A204.1 (cell line): ENCODE results near the gene KRAS.
"Not testable (repeated sequence)": the region's sequence is repeated elsewhere in the genome, so short reads cannot be mapped to it uniquely, and the experiment has no call there.

Experiments used
- FAIRE-seq: peaks from 2 replicates; lab custom pipeline; 2012; peaks lifted over from hg19 to GRCh38; lab: Jason Lieb, UNC

Gene KRAS

DNA sequence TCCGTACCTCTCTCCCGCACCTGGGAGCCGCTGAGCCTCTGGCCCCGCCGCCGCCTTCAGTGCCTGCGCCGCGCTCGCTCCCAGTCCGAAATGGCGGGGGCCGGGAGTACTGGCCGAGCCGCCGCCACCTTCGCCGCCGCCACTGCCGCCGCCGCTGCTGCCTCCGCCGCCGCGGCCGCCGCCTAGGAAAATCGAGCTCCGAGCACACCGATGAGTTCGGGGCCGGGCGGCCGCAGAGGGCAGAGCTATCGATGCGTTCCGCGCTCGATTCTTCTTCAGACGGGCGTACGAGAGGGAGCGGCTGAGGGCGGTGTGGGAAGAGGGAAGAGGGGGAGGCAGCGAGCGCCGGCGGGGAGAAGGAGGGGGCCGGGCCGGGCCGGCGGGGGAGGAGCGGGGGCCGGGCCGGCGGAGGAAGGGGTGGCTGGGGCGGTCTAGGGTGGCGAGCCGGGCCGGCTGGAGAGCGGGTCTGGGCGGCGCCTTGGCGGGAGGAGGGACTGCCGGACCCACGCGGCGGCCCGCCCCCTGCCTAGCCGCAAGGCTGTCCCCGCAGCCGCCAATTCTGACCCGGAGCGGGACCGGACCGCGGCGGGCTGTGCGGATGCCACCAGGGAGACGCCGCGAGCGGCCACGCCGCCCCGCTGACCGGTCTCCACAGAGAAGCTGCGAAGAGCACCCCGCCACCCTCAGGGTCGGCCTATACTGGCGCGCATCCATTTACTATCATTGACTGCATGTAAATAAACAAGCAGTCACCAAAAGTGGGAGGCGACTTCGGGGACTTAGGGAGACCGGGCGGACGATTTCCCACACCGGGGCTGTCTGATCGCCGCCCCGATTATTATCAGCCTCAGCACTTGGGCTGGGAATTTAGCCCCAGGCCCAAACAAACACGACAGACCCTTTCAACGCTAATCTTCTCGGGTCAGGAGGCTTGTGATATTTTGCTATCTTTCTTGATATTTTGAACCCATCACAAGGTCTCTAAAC is at the start of gene KRAS:
KRAS (minus strand) TSS at position 186 of the 987 bp plus-strand sequence.
- FAIRE-seq = no peak

DNA sequence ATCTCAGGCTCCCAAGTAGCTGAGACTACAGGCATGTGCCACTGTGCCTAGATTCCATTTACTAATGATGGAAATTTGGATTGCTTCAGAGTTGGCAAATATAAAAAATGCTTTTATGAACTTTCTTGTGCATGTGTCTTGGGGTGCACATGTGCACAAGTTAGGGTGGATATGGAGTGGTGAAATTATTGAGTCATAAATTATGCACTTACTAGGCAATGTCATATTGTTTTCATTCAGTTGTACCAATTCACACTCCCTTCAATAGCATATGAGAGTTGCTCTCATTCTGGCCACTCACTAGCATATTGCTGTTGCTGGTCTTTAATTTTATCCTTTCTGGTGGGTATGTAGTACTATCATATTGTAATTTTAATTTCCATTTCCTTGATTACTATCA is 45.7 kb upstream of the KRAS start:
- FAIRE-seq = no peak

DNA sequence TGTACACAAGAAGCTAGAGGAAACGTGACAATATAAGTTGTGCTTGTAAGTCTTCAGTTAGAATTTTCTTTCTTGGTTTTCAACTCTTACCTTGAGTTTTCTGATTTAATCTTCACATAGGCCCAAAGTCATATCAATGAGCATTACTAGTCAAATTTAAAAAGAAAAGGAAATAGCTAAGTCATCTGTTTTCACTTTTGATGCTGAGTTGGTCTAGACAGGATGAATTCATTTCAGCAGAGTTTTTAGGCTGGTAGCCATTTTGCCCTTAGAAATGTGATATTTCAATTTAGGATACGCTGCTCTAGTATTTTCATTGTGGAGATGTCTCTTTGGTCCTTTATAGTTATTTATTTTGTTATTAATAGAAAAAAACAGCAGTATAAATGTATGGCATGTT is 44.6 kb upstream of the KRAS start:
- FAIRE-seq = no peak

DNA sequence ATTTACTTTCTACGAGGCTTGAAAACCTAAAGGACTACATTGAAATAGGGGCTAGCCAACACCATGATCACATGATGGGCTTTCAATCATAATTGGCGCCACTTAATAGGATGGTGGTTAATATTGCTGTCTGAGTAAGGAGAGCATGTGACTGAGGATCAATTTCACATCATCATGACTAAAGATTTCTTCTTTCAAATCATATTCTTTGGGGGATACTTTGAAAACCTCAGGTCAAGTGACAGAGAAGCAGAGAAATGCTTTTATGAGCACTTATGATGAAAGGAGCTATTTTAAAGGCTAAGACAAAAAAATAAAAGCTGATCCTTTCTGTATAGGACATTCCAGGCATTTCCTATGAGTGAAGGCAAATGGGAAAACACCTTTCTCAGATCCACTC is 42.9 kb upstream of the KRAS start:
- no peak for FAIRE-seq

DNA sequence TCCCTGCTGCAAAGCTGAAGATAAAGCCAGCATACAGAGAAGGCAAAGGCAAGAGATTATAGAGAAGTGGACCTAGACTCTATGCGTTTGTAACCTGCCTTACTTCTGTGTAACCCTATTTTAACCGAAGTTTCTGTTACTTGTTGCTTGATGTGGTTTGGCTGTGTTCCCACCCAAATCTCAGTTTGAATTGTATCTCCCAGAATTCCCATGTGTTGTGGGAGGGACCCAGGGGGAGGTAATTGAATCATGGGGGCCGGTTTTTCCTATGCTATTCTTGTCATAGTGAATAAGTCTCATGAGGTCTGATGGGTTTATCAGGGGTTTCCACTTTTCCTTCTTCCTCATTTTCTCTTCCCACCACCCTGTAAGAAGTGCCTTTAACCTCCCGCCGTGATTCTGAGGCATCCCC is 42.1 kb upstream of the KRAS start:
- FAIRE-seq = not testable (repeated sequence)

DNA sequence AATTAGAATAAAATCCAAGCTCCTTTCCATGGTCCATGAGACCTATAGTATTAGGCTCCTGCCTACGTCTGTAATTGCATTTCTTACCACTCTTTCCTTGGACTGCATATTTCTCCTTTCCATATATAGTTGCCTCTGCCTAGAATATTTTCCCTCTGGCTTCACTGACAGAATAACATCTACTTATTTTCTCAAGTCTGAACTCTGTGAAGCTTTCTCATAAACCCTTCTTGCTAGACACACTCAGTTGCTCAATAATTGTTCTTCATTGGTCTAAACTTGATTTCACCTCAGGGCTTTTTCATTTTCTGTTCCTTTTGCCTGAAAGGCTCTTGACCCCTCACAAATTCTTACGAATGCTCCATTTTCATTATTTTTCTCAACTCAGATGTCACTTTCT is 36.9 kb upstream of the KRAS start:
- no peak for FAIRE-seq

DNA sequence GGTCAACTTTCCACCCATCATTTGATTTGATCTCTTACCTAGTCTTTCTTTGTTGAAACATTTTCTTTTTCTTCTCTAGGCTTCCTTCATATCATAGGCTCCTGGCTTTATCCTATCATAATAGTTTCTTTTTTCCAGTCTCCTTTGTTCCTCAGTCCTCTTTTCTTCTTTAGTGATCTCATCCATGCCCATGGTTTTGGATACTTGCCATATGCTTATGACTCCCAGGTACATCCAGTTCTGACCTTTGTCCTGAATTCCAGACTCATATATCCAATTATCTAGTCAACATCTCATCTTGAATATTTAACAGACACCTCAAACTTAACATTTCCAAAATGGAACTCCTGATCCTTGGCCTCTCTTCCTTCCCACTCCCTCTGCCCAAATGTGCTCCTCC is 36.1 kb upstream of the KRAS start:
- FAIRE-seq = no peak

DNA sequence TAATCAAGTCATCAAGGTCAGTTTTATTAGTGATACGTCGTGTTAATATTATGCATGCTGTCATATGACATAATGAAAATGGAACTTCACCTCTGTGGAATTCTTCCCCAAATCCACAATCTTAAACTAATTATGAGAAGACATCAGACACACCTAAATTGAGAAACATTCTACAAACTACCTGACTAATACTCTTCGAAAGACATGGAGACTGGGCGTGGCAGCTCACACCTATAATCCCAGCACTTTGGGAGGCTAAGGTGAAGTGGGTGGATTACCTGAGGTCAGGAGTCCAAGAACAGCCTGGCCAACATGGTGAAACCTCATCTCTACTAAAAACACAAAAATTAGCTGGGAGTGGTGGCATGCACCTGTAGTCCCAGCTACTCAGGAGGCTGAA is 33.3 kb upstream of the KRAS start:
- FAIRE-seq = no peak

DNA sequence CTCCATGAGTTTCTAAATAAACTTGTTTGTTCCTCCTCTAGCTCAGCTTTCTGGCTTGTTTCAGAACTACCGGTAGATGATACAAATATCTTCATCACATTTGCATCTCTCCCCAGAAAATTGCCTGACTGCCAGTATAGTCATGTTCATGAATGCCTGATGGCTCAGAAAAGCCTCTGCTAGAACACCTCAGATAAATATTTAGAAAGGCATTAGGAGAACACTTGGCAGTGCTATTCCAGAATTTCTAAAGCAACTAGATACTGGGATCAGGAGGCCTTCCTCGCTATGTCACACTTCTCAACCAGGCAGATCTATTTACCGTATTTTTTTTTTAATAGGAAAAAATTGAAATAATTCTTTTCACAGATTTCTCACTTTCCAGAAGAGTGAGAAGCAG is 32.3 kb upstream of the KRAS start:
- no peak for FAIRE-seq

DNA sequence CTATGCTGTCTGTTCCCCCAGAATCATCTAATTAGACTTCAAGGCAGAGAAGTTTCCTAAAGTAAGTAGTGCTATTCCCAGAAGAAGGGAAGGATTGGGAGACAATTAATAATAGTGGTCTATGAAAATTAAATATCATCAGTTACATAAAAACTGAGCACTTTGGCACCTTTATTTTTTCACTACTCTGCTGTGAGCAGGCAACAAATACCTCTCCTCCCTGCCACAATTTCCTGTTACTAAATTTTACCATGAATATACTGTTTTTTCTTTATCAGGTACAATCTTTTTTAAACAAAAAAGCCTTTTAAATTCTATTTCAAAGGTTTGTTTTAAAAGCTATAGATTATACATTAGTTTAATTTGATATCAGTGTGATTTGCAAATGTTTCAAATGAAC is 29.4 kb upstream of the KRAS start:
- FAIRE-seq = no peak

DNA sequence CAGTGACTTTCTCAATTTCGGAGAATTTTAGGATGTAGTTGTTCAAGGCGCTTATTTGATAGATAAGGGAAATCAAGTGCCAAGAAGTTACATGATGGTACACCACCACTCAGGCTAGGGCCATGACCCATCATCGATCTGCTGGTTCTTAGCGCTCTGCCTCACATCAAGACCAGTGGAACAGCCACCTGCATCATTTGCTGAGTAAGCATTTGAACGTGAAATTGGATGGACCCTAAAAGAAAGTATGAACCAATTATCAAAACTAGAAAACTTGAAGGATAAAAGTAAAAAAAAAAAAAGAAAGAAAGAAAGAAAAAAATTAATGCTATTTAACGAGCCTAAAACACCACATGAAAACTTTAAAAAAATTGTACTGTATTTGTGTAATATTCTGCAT is 27.5 kb upstream of the KRAS start:
- no peak for FAIRE-seq

DNA sequence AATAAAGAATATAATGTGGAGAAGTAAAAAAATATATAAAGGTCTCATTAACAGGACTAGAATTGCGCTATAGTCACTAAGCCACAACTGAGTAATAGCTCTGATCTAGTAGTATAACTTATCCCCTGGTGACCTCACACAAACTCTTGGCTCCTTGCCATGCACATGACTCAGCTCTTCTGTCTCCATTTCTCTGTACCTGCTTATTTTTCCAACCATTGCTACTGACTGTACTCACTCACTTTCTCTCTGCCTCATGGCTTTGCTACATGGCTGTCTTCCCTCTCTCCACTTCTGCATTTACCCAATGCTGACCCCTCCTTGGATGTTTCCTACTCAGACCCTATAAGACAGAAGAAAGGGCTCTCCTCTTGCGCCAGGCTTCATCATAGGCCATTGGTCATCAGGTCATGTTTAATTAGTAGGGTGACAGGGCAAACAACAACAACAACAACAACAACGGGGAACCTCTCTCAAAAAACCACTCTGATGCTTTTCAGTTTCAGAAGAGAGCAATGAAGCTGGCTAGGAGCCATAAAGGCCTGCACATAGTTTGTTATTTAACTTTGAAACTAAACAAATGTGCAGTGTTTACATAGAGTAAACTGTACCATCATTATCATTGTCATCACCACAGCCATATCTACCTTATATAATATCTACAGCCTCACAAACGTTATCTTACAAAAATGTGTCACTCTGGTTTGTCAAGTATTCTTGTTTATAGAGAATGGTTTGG is 25.6 kb upstream of the KRAS start:
- FAIRE-seq = no peak

DNA sequence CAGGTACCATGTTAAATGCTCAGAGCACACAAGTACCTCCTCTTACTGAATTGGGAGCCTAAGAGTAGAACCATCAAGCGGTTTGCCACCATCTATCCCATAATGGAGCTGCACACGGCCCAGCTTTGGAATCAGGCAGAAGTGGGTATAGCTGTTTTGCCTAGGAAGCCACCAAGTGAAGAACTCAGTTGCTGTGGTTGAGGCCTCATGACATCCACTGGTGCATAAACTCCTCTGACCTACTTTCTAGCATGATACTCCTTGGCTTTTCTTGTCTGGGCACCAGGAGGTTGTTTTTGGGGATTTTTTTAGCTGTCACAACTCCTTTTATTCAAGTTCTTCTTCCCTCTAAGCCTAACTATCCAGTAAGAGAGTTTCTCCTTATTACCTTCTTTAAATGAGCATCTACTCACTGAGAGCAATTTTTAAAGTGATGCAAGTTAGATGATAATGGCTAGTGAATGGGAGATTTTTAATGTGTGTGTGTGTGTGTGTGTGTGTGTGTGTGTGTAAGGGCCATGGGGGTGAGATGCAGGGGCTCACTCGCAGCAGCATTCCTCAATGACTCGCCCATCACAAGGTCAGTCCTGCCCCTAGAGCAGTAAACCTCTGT is 20.9 kb upstream of the KRAS start:
- FAIRE-seq = no peak

DNA sequence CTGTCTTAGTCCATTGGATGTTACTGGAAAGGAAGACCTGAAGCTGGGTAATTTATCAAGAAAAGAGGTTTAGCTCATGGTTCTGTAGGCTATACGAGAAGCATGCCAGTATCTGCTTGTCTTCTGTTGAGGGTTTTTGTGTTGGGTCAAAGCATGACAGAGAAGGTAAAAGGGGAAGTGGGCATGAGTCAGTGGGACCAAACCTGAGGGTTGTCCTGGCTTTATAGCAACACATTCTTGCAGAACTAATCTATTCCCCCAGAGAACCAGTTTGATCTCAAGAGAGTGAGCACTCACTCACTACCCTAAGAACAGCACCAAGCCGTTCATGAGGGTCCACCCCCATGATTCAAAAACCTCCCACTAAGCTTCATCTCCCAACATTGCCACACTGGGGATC is 19.0 kb upstream of the KRAS start:
- no peak for FAIRE-seq

DNA sequence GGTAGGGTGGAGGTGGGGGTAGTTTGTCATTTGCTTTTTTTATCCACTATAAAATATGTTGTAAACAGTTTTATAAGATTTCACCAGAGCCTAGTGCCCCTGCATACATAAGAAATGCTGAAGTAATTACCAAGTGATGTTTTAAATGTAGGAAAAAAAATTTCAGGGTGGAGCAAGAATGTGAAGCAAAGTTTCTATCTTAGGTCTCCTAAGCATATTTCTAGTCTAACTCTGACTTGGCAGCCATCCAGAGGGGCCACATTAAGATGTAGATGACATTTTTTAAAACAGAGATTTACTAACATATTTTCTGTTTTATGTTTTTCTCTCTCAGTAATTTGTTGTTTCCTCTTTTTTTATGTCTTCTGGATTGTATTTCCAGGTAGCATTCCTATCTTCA is 15.8 kb upstream of the KRAS start:
- no peak for FAIRE-seq

DNA sequence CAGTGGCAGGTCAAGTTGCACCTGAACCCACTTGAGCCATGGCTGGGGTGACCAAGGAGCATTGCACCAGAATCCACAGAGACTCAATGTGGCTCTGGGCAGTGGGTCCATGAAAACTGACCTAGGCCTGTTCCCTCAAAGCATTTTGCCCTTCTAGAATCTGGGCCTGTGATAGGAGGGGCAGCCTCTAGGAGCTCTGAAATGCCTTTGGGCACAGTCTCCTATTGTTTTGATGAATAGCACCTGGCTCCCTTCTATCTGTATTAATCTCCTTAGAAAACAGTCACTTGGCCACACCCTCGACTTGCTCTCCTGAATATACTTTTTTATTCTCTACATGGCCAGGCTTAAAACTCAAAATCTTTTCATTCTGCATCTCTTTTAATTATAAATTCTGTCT is 14.1 kb upstream of the KRAS start:
- FAIRE-seq = no peak

DNA sequence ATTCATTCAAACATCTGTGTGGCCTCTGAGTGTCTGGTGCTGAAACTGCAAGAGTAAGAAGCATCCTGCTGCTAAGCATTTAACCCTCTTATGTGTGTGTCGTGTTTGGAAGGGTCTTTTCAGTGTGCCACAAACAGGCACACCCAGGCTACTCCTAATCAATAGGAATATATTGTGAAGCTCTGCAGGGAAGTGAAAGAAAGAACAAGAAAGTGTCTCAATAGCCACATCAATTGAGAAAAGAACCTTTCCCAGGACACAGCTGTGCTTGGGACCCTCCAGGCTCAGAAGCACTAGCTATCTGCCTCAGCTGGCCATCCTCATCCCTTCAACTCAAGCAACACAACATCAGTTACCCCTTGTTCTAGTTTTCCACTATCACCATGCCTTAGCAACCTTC is 13.4 kb upstream of the KRAS start:
- no peak for FAIRE-seq

DNA sequence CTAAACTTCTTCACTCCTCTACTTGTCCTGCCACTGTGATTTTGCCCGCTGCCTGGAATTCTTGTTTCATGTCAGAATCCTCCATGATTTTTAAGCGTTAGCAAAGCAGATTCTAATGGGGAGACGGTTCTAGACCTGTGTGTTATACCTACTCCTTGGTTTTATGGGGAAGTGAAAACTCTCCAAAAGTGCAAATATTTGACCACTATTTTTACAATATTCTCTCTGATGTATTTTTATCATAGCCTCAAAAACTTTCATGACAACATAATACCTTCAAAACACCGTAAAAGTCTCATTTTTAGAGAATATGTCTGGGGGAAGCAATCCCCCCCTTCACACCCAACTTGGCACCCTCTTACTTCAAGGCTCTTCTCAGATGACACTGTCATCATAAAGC is 12.9 kb upstream of the KRAS start:
- FAIRE-seq = no peak

DNA sequence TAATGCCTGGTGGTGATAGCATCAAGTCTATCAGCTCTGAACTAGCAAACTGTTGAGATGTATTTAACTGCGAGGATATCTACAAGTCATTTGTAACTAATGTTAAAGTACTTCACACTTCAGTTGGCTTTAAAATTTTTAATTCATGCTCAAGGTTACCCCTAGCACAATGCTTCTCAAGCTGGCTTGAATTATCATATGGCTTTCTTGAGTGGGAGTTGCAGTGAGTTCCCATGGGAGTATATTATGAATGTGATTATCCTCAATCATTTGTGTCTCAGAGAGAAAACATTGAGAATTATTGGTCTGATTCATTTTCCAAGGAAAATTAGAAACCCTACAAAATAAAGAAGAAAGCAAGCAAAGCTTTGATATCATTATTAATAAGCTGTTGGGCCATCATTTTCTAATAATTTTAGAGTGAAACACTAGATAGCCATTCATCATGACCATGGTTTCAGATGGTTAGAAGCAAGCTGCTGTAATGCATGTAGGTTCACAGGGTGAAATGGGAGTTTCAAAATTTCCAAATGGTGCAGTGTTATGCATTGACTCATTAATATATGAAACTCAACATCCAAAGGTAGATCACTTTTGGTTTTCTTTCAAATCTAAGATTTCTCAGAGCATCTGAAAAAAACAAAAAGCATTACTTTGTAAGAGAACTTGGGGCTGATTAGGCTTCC is 11.8 kb upstream of the KRAS start:
- FAIRE-seq = no peak

DNA sequence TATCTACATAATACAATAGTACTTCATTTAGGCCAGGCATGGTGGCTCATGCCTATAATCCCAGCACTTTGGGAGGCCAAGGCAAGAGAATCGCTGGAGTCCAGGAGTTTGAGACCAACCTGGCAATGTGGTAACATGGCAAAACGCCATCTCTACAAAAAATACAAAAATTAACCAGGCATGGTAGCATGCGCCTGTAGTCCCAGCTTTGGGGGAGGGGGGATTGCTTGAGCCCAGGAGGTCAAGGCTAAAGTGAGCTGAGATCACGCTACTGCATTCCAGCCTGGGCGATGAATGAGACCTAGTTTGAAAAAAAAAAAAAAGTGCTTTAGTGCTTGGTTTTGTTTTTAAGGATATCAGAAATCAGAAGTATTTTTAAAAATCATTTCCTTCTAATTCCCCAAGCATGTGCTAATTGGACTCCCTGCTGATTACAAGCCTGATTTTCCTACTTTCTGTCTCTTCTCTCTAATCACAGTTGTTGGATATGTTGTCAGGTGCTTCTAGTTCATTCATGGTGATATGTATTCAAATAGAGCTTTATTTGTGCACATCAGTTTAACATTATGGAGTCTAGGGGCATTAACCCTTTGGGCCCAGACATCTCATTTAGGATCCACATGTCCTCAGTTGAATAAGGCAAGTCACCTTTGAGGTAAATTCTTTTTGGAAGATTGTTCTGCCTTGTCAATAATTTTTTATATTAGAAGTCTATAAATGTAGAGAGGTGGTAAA is 7.0 kb upstream of the KRAS start:
- FAIRE-seq = no peak

DNA sequence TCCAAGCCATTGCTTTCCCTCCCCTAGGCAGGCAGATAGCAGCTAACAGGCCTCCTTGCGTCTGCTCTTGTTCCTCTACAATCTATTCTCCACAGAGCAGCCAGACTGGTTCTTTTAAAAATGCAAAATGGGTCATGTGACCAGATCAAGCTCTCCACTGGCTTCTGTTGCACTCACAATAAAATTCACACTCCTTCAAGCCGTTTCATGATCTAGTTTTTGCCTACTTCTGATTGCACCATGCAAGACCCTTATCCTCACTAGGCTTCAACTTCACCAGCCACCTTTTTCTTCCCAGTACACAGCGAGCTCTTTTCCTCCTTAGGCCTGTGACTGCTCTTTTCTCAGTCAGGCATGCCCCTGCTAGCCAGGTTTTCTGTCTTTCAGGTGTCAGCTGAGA is 6.1 kb upstream of the KRAS start:
- no peak for FAIRE-seq

DNA sequence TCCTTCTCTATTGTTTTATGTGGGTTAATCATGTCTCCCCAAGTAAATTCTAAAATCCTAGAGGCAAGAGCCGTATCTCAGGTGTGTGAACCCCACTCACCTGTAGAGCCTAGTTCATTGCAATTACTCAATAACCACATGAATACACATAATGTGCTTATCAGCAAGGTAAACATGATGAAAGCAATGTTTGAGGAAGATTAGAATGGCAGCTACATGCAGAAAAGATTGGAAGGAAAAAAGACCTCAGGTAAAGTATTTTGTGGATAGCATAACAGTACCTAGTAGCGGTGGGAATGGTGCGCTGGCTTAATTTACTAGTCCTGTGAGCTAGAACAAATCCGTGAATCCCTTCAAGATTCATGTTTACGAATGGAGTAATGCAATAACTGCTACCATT is 5.3 kb upstream of the KRAS start:
- FAIRE-seq = no peak
